OCI-LY7 (cell line): ENCODE data around the gene CCDC85A.
"Not testable (repeated sequence)": the region's sequence is repeated elsewhere in the genome, so short reads cannot be mapped to it uniquely, and the experiment has no call there.

ENCODE experiments used
- CTCF ChIP-seq: fragments of 200-600 bp; sonication (generic); conservative IDR thresholded peaks from 2 replicates; pipeline ENCODE4 v1.5.1; 2014; ENCODE audit warnings: mild to moderate bottlenecking, antibody characterized with exemption, low read length, moderate library complexity, mixed read lengths
- EZH2phosphoT487 ChIP-seq: fragments of 200-600 bp; sonication (generic); IDR thresholded peaks from 2 replicates; pipeline ENCODE4 v1.6.1; 2018; ENCODE audit warnings: low read depth, borderline replicate concordance, mild to moderate bottlenecking, mixed run types, antibody characterized with exemption, low read length, moderate library complexity, mixed read lengths

- TF ChIP-seq CTCF, EZH2phosphoT487: not testable (repeated sequence)
Measured at GRCh38 chr2:56159875-56160274, 23.9 kb upstream of the CCDC85A start.
